PC-9 (cell line): ENCODE measurements around the gene STRIP2.

ENCODE experiments used
- CTCF ChIP-seq: fragments of 200-600 bp; sonication (generic); conservative IDR thresholded peaks from 2 replicates; pipeline ENCODE4 v1.6.1; 2017; ENCODE audit warnings: mixed run types, antibody characterized with exemption, mild to moderate bottlenecking, moderate library complexity
- EZH2 ChIP-seq: fragments of 200-600 bp; sonication (generic); IDR thresholded peaks from 2 replicates; pipeline ENCODE4 v1.8.0; 2017; ENCODE audit warnings: antibody characterized with exemption, low read depth

DNA sequence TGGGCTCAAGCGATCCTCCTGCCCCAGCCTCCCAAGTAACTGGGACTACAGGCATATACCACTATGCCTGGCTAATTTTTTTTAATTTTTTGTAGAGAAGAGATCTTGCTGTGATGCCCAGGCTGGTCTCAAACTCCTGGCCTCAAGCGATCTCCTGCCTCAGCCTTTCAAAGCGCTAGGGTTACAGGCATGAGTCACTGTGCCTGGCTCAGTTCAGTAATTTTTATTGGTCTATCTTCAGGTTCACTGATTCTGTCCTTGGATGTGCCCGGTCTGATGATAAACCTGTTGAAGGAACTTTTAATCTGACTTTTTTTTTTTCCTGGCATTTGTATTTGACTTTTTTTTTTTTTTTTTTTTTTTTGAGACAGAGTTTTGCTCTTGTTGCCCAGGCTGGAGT lies 40.1 kb upstream of the STRIP2 start:
- TF ChIP-seq CTCF (no peak), EZH2 (no peak)
